GM18861 (cell line): Measurements from ENCODE around the gene EXOC3L4.
A peak's percentile ranks its signal among the peaks of the same experiment; 100 is the strongest.

Experiments
- ATAC-seq: cut with Tn5 transposase; IDR thresholded peaks from one replicate; pipeline ENCODE4 v1.9.1; 2021; ENCODE audit not compliant: unreplicated experiment

The EXOC3L4 gene

GRCh38 chr14:103129301-103130016, 34.9 kb downstream of the EXOC3L4 start:
- no peak for ATAC-seq

GRCh38 chr14:103130017-103130764, 35.7 kb downstream of the EXOC3L4 start:
- ATAC-seq: no peak

GRCh38 chr14:103130965-103131364, 36.4 kb downstream of the EXOC3L4 start:
- ATAC-seq: no peak

GRCh38 chr14:103131580-103131979, 37.1 kb downstream of the EXOC3L4 start:
- no peak for ATAC-seq

- no peak for ATAC-seq
Observed at GRCh38 chr14:103132381-103133209, 38.1 kb downstream of the EXOC3L4 start.

GRCh38 chr14:103133210-103134140, 39.0 kb downstream of the EXOC3L4 start:
- ATAC-seq: no peak

GRCh38 chr14:103134405-103134804, 39.9 kb downstream of the EXOC3L4 start:
- ATAC-seq: no peak

- ATAC-seq: no peak
Observed at GRCh38 chr14:103134919-103135318, 40.4 kb downstream of the EXOC3L4 start.

- ATAC-seq: no peak
Observed at GRCh38 chr14:103135333-103136260, 41.1 kb downstream of the EXOC3L4 start.

- no peak for ATAC-seq
Observed at GRCh38 chr14:103136388-103137271, 42.1 kb downstream of the EXOC3L4 start.

- ATAC-seq: no peak
Observed at GRCh38 chr14:103137689-103138300, 43.3 kb downstream of the EXOC3L4 start.

GRCh38 chr14:103138301-103139131, 44.0 kb downstream of the EXOC3L4 start:
- no peak for ATAC-seq

- no peak for ATAC-seq
Observed at GRCh38 chr14:103139132-103140025, 44.9 kb downstream of the EXOC3L4 start.

GRCh38 chr14:103140316-103141109, 46.0 kb downstream of the EXOC3L4 start:
- ATAC-seq: peak; percentile 59

- ATAC-seq: no peak
Observed at GRCh38 chr14:103141117-103141796, 46.7 kb downstream of the EXOC3L4 start.
